Anterior cingulate cortex (tissue), 58 donors: ENCODE data around the gene NFIA.

Experiments used
- DNase-seq, 58 donors: peaks; one replicate each; lab custom pipeline; 2025; lab: John Stamatoyannopoulos, UW

The NFIA gene

GRCh38 chr1:61341426-61341825 is 259.1 kb downstream of the NFIA start:
- DNase-seq: no peak

- no peak for DNase-seq
These were observed 261.5 kb downstream of the NFIA start for GRCh38 chr1:61343734-61344420.

GRCh38 chr1:61344696-61345095 is 262.3 kb downstream of the NFIA start:
- no peak for DNase-seq

- DNase-seq: no peak
These were observed 265.8 kb downstream of the NFIA start for GRCh38 chr1:61348025-61348665.

GRCh38 chr1:61352845-61353435 is 270.6 kb downstream of the NFIA start:
- no peak for DNase-seq

GRCh38 chr1:61353797-61354406 is 271.5 kb downstream of the NFIA start:
- DNase-seq: no peak

GRCh38 chr1:61356016-61356415 is 273.7 kb downstream of the NFIA start:
- DNase-seq: no peak

- DNase-seq: no peak
These were observed 274.6 kb downstream of the NFIA start for GRCh38 chr1:61356995-61357394.

GRCh38 chr1:61357539-61357938 is 275.2 kb downstream of the NFIA start:
- no peak for DNase-seq

- DNase-seq: no peak
These were observed 276.6 kb downstream of the NFIA start for GRCh38 chr1:61358770-61359455.

- no peak for DNase-seq
These were observed 279.6 kb downstream of the NFIA start for GRCh38 chr1:61361931-61362330.

- no peak for DNase-seq
These were observed 280.0 kb downstream of the NFIA start for GRCh38 chr1:61362351-61362750.

GRCh38 chr1:61368366-61368765 is 286.0 kb downstream of the NFIA start:
- DNase-seq: no peak

- no peak for DNase-seq
These were observed 286.5 kb downstream of the NFIA start for GRCh38 chr1:61368876-61369275.

GRCh38 chr1:61370177-61370912 is 288.0 kb downstream of the NFIA start:
- DNase-seq: no peak

- DNase-seq: no peak
These were observed 288.5 kb downstream of the NFIA start for GRCh38 chr1:61370913-61371279.

- DNase-seq: no peak
These were observed 290.6 kb downstream of the NFIA start for GRCh38 chr1:61372944-61373343.

GRCh38 chr1:61374156-61374555 is 291.8 kb downstream of the NFIA start:
- DNase-seq: no peak

- DNase-seq: no peak
These were observed 292.9 kb downstream of the NFIA start for GRCh38 chr1:61375082-61375880.

GRCh38 chr1:61376151-61376550 is 293.8 kb downstream of the NFIA start:
- DNase-seq: no peak
